HG03025 (cell line): ENCODE data around the gene STT3B.

Source experiments
- ATAC-seq: cut with Tn5 transposase; IDR thresholded peaks from one replicate; pipeline ENCODE4 v1.9.1; 2021; ENCODE audit warnings: mild to moderate bottlenecking, moderate library complexity; ENCODE audit not compliant: unreplicated experiment, low FRiP score

The STT3B gene

GRCh38 chr3:31515486-31516284 is 17.0 kb upstream of the STT3B start:
- ATAC-seq: no peak

- no peak for ATAC-seq
Measured at GRCh38 chr3:31516757-31517156, 16.0 kb upstream of the STT3B start.

DNA sequence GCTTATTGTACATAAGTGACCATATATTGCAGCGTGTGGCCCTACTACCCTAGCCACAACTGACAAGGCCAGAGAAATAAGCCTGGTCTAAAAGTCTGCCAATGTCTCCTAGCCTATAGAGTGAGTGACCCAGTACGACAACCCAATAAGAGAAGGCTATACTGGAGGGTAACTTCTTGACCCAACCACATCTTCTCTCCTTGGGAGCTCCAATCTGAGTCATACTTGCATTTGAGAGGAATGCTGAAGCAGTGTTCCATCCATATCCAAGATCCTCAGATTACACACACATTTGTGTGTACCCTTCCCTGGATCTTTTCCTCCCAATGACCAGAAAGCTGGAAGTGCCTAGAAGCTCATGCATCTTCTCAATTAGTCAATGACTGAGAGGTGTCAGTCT is 11.3 kb upstream of the STT3B start:
- ATAC-seq: no peak

DNA sequence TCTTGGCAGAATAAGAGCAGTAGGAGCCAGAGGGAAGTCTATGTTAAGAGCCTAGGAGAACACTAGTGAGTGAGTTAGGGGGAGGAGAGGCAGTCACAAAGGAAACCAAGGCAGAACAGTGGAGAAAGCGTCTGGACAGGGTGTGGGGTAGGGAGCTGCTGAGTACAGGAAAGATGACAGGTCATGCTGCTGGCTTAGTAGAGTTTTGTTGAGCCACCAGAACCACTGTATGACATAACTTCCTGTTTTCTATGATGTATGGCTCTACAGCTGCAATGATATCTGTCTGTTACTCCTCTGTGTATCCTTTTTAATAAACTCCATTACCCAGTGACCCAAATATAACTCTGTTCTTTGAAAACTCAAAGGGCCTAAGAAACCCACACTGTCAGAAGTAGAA is 10.6 kb upstream of the STT3B start:
- no peak for ATAC-seq

DNA sequence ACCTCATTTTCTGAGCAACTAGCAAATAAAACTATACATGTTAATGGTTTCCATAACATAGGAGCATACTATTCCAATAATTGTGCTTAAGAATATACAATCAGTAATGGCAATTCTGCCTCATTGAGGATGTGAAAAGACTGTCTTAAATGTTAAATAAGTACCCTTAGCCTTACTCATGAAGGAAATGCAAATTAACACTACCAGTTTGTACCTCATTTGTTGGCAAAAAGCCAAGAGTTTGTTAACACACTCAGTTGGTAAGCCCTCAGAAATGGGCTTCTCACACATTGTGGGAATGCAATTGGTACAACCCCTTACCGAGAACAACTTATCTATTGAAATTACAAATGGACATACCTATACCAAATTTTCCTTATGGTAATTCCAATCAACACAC is 9.2 kb upstream of the STT3B start:
- ATAC-seq: no peak

- ATAC-seq: no peak
Measured at GRCh38 chr3:31525532-31525931, 7.2 kb upstream of the STT3B start.

DNA sequence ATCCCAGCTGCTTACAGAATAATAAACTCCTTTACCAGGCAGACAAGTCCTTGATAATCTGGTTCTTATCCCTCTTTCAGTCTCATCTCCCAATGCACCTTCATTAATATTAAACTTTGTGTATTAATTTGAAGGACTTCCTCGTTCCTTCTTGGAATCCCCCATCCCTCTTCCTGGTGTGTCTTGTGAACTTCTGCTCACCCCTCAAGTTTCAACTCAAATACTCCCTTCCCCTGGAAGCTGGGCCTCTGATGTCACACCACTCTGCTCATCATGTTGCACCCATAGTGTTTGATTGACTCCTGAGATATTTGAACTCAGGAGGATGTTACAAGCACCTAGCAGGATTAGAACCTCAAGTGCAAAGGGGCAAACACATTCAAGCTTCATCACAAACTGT is 3.3 kb upstream of the STT3B start:
- no peak for ATAC-seq

DNA sequence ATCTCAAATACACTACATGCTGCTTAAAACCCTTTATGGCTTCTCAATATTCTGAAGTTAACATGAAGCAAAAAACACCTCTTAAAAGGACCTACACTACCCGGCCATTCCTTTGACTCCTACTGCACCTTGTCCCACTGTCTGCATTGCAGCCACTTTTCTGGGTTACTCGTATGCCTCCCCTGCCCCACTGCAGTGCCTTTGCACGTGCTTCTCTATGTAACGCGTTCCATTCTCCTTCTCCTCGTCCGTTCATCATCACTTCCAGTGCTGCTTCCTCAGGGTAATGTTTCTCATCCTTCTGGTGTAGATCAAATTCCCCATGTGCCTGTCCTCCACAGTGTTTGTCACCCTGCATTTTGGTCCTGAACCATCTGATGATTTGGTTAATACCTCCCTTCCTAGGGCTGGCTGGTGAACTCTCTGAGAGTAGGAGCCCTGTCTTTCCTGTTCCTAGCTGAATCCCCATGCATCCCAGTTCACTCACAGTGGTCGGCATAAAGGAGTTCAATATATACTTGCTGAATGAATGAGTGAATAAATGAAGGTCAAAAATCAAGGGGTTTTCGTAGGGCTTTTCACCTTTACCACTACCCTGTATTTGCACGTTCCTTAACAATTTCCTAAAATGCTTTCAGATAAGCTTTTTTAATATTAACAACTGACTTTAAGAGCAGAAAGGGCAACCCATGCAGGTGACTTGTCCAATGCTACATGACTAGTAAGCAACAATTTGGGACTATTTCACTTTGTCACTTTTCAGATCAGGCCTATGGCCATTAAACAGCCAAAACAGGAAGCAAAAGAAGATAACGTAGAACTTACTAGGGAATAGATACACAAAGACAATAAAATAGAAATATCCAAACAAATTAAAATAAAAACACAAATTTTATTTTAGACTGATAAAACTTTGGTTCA is 2.4 kb upstream of the STT3B start:
- no peak for ATAC-seq

DNA sequence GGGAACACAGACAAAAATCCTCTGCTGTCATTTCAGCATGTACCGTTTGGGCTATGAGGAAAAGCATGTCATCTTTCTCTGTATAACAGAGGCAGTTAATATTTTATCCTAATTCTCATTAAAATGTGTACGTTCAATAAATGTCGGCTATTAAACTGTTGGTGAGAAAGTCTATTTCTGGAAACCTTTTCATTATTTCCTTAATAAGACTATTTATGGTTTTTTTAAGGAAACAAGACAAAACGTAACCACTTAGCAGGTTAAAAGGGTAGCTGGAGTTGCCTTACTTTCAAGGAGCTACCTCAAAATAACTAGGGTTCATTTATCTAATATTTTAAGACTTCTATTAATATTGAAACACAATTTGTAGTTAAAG is 1.8 kb upstream of the STT3B start:
- ATAC-seq: no peak

DNA sequence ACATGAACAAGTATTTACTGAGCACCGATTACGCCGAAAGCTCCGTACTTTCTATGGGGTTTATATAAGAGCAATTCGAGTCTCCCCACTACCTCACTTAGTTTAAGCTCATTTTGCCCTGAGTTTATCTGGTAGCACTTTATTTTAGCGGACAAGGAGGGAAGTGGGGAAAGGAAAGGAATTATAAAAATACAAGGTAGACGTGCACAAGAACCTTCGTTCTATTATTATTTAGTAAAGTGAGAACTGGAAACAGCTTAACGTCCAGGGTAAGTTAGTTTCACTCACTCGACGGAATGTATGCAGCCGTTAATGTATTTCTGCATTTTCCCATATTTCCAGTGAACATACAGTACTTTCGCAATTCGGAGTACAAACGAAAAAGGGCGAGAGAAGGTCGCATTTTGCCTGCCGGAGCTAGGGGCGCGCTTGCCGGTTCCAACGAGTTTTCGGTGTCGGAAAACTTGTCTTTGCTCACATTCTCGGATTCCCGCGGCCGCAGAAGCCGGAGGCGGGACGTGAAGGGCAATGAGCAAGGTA is 1.2 kb upstream of the STT3B start:
- no peak for ATAC-seq

- ATAC-seq: peak; percentile 82
Measured at GRCh38 chr3:31531992-31532586, 636 bp upstream of the STT3B start.

DNA sequence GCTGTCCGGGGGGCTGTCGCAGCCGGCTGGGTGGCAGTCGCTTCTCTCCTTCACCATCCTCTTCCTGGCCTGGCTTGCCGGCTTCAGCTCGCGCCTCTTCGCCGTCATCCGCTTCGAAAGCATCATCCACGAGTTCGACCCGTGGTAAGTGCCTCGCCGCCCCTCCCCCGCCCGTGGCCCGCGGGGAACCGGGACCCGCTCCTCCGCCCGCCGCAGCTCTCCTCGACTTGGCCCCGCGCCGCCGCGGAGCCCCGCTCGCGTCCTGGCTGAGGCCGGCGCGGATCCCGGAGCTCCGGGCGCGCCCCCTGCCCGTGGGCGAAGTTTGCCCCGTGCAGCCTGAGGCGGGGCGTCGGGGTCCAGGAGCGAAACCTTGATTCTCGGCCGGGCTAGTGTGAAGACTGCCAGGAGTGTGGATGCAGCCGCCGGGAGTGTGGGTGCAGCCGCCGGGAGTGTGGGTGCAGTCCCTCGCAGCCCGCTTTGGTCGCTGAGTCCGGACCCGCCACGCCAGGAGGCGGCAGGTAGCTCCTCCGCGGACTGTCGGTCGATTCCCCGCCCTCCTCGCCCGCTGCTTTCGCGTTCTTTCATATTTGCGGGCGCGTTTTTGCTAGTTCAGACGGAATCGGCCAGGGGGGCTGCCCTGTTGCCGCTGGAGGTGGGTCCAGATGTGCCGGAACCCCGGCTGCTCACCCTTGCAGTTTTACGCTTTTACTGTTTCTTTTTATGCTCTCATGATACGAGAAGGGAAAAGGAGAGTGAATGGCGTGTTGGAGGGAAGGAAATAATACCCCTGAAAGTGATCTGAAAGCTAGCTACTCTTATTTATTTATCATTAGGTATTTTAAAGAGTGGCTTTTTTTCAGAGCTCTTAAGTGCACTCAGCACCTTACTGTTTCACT is 692 bp downstream of the STT3B start:
- peak; percentile 2 for ATAC-seq

DNA sequence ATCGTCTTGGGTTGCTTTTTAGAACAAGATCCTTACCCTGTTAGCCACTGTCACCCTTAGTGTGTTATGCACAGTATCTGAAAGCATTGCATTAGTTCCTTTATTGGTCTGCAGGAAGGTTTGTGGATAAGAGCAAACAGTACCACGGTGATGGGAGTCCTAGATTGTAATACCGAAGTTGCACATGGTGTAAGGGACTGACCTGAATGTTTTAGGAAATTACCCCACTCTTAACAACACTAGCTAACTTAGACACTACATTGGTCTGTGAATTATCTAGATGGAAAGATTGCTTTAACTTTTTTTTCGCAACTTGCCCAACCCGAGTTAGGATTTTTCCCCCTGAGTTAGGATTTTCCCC is 1.3 kb downstream of the STT3B start:
- no peak for ATAC-seq

DNA sequence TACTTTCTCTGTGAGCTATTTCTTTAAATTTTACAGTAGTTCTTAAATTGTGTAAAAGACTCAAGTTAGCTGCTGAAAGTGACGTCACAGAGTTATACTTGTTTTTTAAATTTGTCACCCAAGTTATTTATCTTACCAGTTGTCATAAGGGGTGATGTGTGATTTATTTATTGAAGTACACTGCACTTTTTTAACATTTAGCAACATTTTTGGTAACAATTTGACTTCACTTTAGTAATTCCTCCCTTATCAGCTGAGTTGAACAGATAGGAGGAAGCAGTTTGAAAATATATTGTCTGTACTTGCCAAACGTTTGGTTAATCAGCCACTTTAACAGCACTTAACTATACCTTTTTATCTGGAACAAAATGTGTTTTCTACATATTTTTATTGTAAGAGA is 3.8 kb downstream of the STT3B start:
- no peak for ATAC-seq

GRCh38 chr3:31538801-31539200 is 6.1 kb downstream of the STT3B start:
- no peak for ATAC-seq

DNA sequence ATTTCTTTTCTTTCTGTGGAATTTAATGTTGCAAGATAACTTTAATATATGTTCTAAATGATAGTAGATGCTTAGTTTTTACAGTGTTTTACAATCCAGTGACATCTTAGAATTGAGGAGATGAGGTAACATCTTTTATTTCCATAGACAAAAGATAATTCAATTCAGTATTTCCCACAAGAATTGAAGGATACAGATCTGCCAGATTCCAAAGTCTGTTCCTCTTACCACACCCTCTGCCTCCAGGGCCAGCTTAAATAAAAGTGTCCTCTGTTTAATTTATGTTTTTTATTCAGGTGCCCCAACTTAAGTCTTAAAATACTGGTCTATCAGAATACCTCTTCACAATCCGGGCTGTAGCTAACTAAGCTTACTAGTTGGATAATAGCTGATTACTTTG is 6.5 kb downstream of the STT3B start:
- ATAC-seq: no peak

- ATAC-seq: no peak
Measured at GRCh38 chr3:31541089-31541488, 8.4 kb downstream of the STT3B start.

GRCh38 chr3:31542246-31542645 is 9.5 kb downstream of the STT3B start:
- no peak for ATAC-seq

DNA sequence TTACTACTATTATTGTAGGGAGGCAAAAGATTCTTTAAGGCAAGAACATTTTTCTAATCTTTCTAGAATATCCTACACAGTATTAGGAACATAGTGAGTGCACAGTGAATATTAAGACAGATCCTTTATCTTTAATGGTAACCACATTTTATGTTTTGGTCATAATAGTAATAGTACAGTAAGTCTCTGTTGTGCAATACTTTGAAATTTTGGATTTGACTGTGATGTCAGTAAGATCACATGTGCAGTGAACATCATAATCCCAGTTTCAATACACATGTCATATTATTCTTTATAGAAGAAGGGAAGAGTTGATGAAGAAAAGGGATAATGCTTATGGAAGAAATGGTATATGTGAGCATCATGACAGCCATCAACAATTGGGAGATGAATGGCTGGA is 10.7 kb downstream of the STT3B start:
- no peak for ATAC-seq

- ATAC-seq: no peak
Measured at GRCh38 chr3:31544634-31545033, 11.9 kb downstream of the STT3B start.
